Uterus (tissue), 4 donors: Measurements from ENCODE around the gene PCDHB13. TPM values are rescaled to one million over a fixed set of nuclear protein-coding genes. Genes with fewer than 3 reads are reported as not detected.
A peak's percentile ranks its signal among the peaks of the same experiment; 100 is the strongest.
"Not testable (repeated sequence)": the region's sequence is repeated elsewhere in the genome, so short reads cannot be mapped to it uniquely, and the experiment has no call there.

Source experiments
- DNase-seq, 2 donors: peaks; one replicate each; pipeline ENCODE4 v3.0.0-alpha.2; 2019 to 2020
- H3K27ac ChIP-seq, 2 donors: fragments of 200-600 bp; sonication (generic); 1 replicate in 1 of 2; 2 replicates in 1 of 2; pipeline ENCODE4 v1.5.1; 2016 to 2018
- H3K27me3 ChIP-seq, 2 donors: fragments of 200-600 bp; sonication (generic); one replicate each; pipeline ENCODE4 v1.5.1; 2018 to 2019; ENCODE audit warnings: control low read depth in 1 of 2
- H3K36me3 ChIP-seq, 2 donors: fragments of 200-600 bp; sonication (generic); one replicate each; pipeline ENCODE4 v1.5.1; 2019; ENCODE audit warnings: control low read depth in 1 of 2
- H3K4me1 ChIP-seq, 2 donors: fragments of 200-600 bp; sonication (generic); one replicate each; pipeline ENCODE4 v1.5.1; 2018 to 2019; ENCODE audit warnings: control low read depth in 1 of 2
- H3K4me3 ChIP-seq, 2 donors: fragments of 200-600 bp; sonication (generic); 1 replicate in 1 of 2; 2 replicates in 1 of 2; pipeline ENCODE4 v1.5.1; 2018 to 2019; ENCODE audit warnings: mild to moderate bottlenecking in 1 of 2
- H3K9me3 ChIP-seq, 2 donors: fragments of 200-600 bp; sonication (generic); one replicate each; pipeline ENCODE4 v1.5.1; 2019; ENCODE audit warnings: control low read depth in 1 of 2
- CTCF ChIP-seq, 4 experiments: fragments of 200-600 bp in 2 of 4; fragments of 450-650 bp in 2 of 4; sonication (generic) in 2 of 4; IDR thresholded peaks; one replicate each; pipeline ENCODE4 v1.5.1; 2016 to 2019; ENCODE audit warnings: antibody characterized with exemption in 4 of 4, mild to moderate bottlenecking in 2 of 4, moderate library complexity in 1 of 4
- POLR2A ChIP-seq, 2 donors: fragments of 450-650 bp; IDR thresholded peaks; one replicate each; pipeline ENCODE4 v1.6.1; 2016; ENCODE audit warnings: antibody characterized with exemption in 2 of 2, mild to moderate bottlenecking in 1 of 2, moderate library complexity in 1 of 2
- intact Hi-C: fragments of 100-400 bp; cut with DNase I; formaldehyde crosslinking; loops from one replicate; pipeline ENCODE4 v1.15.1; 2023; ENCODE audit warnings: low total_unique reads
- total RNA-seq, 4 donors: library from RNA; depleted of rRNA in 3 of 4; stranded (reverse); fragments of >200 nt in 3 of 4; gene quantifications; one replicate each; pipeline versions ENCODE4 v1.1.0 to v1.2.4, GENCODE V29; 2014 to 2023
- donor health status: DM: yes; HTN: yes; CAD: no.

Gene PCDHB13
- total RNA-seq, 4 donors from 2014 or later, result 6.2 to 26.1 (median 8.5) TPM

GRCh38 chr5:141208478-141208877, 5.2 kb upstream of the PCDHB13 start, which contains the start of gene PCDHB12:
Gene PCDHB12, plus strand, starts transcription at chr5:141208719. Its CDS starts 189 bp downstream, at chr5:141208908.
- intact Hi-C loops, result no loop called here
- Histone ChIP-seq H3K27me3 (no peaks in the 10 kb centered on the region), H3K4me3 (no peak within 1 kb of the TSS), H3K36me3 (no peaks in the 10 kb centered on the region), H3K27ac (no peak within 1 kb of the TSS), H3K4me1 (no peaks in the 10 kb centered on the region), H3K9me3 (peaks cover 0 to 66% of the 10 kb centered on the region in 2 donors)
- no peak for DNase-seq
- TF ChIP-seq POLR2A (IDR thresholded peaks at IDR 0.05), result no peak
- peak in 1 of 4 experiments; percentile 6 for TF ChIP-seq CTCF (IDR thresholded peaks at IDR 0.05)

- H3K9me3 ChIP-seq, result peaks cover 0 to 62% of the 10 kb centered on the region in 2 donors
- H3K27ac ChIP-seq, H3K36me3 ChIP-seq, H3K4me3 ChIP-seq, H3K27me3 ChIP-seq, H3K4me1 ChIP-seq, intact Hi-C loops, DNase-seq: not testable (repeated sequence)
These were observed 3.4 kb upstream of the PCDHB13 start for GRCh38 chr5:141210281-141210680.

- intact Hi-C loops, H3K27ac ChIP-seq, H3K36me3 ChIP-seq, H3K4me1 ChIP-seq, H3K27me3 ChIP-seq, DNase-seq, H3K4me3 ChIP-seq: not testable (repeated sequence)
- H3K9me3 ChIP-seq, result peaks cover 0 to 62% of the 10 kb centered on the region in 2 donors
These were observed 2.9 kb upstream of the PCDHB13 start for GRCh38 chr5:141210849-141211248.

GRCh38 chr5:141214583-141214982, 864 bp downstream of the PCDHB13 start:
- DNase-seq, intact Hi-C loops, H3K27ac ChIP-seq, H3K27me3 ChIP-seq, H3K4me1 ChIP-seq, H3K36me3 ChIP-seq, H3K4me3 ChIP-seq: not testable (repeated sequence)
- H3K9me3 ChIP-seq, result peaks cover 0 to 55% of the 10 kb centered on the region in 2 donors

GRCh38 chr5:141215504-141215903, 1.8 kb downstream of the PCDHB13 start:
- DNase-seq, H3K4me3 ChIP-seq, H3K27me3 ChIP-seq, H3K27ac ChIP-seq, H3K4me1 ChIP-seq, intact Hi-C loops, H3K36me3 ChIP-seq: not testable (repeated sequence)
- H3K9me3 ChIP-seq, result peaks cover 0 to 54% of the 10 kb centered on the region in 2 donors

GRCh38 chr5:141216035-141216434, 2.3 kb downstream of the PCDHB13 start:
- H3K4me3 ChIP-seq, DNase-seq, H3K4me1 ChIP-seq, H3K27me3 ChIP-seq, intact Hi-C loops, H3K36me3 ChIP-seq, H3K27ac ChIP-seq: not testable (repeated sequence)
- peaks cover 0 to 56% of the 10 kb centered on the region in 2 donors for H3K9me3 ChIP-seq

GRCh38 chr5:141223112-141223783, 9.5 kb downstream of the PCDHB13 start, which contains the start of gene PCDHB14:
Gene PCDHB14, plus strand, starts transcription at chr5:141223343. Its CDS starts 163 bp downstream, at chr5:141223506.
- Histone ChIP-seq H3K27ac (no peak within 1 kb of the TSS), H3K27me3 (no peaks in the 10 kb centered on the region), H3K4me1 (no peaks in the 10 kb centered on the region), H3K9me3 (peaks cover 0 to 73% of the 10 kb centered on the region in 2 donors), H3K36me3 (no peaks in the 10 kb centered on the region), H3K4me3 (peak within 1 kb of the TSS; percentile 0 to 15)
- no peak for TF ChIP-seq CTCF (IDR thresholded peaks at IDR 0.05)
- no peak for TF ChIP-seq POLR2A (IDR thresholded peaks at IDR 0.05)
- intact Hi-C loops, result no loop called here
- no peak for DNase-seq

GRCh38 chr5:141224844-141225243, 11.1 kb downstream of the PCDHB13 start:
- H3K4me1 ChIP-seq, H3K36me3 ChIP-seq, H3K27me3 ChIP-seq, DNase-seq, intact Hi-C loops, H3K27ac ChIP-seq, H3K4me3 ChIP-seq: not testable (repeated sequence)
- peaks cover 0 to 70% of the 10 kb centered on the region in 2 donors for H3K9me3 ChIP-seq

- H3K27me3 ChIP-seq, intact Hi-C loops, H3K36me3 ChIP-seq, H3K4me1 ChIP-seq, H3K27ac ChIP-seq, DNase-seq, H3K4me3 ChIP-seq: not testable (repeated sequence)
- H3K9me3 ChIP-seq, result peaks cover 0 to 64% of the 10 kb centered on the region in 2 donors
These were observed 11.7 kb downstream of the PCDHB13 start for GRCh38 chr5:141225421-141225820.
